Hepatocyte (in vitro differentiated cells): Measurements from ENCODE around the gene PHACTR3. TPM values are rescaled to one million over a fixed set of nuclear protein-coding genes. Genes with fewer than 3 reads are reported as not detected.

Experiments
- DNase-seq: peaks from one replicate; pipeline ENCODE4 v3.0.0-alpha.2; 2016; ENCODE audit warnings: low spot score
- H2AFZ ChIP-seq: fragments of 200-600 bp; sonication (generic); 2 replicates; pipeline ENCODE4 v1.6.0; 2016; ENCODE audit warnings: antibody characterized with exemption, mild to moderate bottlenecking
- H3K27ac ChIP-seq: fragments of 200-600 bp; sonication (generic); 2 replicates; pipeline ENCODE4 v1.5.1; 2016; ENCODE audit warnings: mild to moderate bottlenecking
- H3K27me3 ChIP-seq: fragments of 200-600 bp; sonication (generic); 2 replicates; pipeline ENCODE4 v1.6.1; 2016
- H3K36me3 ChIP-seq: fragments of 200-600 bp; sonication (generic); replicated peaks from 2 replicates; pipeline ENCODE4 v1.5.1; 2016; ENCODE audit warnings: low read depth; ENCODE audit not compliant: insufficient read depth
- H3K4me1 ChIP-seq: fragments of 200-600 bp; sonication (generic); 2 replicates; pipeline ENCODE4 v1.5.1; 2016; ENCODE audit warnings: mild to moderate bottlenecking, moderate library complexity; ENCODE audit not compliant: insufficient read depth
- H3K4me2 ChIP-seq: fragments of 200-600 bp; sonication (generic); 2 replicates; pipeline ENCODE4 v1.6.0; 2016
- H3K4me3 ChIP-seq: fragments of 200-600 bp; sonication (generic); 2 replicates; pipeline ENCODE4 v1.5.1; 2016; ENCODE audit warnings: mild to moderate bottlenecking
- H3K79me2 ChIP-seq: fragments of 200-600 bp; sonication (generic); 2 replicates; pipeline ENCODE4 v1.6.0; 2017; ENCODE audit warnings: mild to moderate bottlenecking
- H3K9me2 ChIP-seq: fragments of 200-600 bp; sonication (generic); replicated peaks from 2 replicates; pipeline ENCODE4 v1.6.0; 2017; ENCODE audit warnings: mild to moderate bottlenecking; ENCODE audit not compliant: insufficient read depth
- H3K9me3 ChIP-seq: fragments of 200-600 bp; sonication (generic); 2 replicates; pipeline ENCODE4 v1.5.1; 2016; ENCODE audit warnings: low read depth, mild to moderate bottlenecking
- H4K20me1 ChIP-seq: fragments of 200-600 bp; sonication (generic); 2 replicates; pipeline ENCODE4 v1.6.0; 2016; ENCODE audit warnings: mild to moderate bottlenecking; ENCODE audit not compliant: insufficient read depth, poor library complexity, severe bottlenecking
- CTCF ChIP-seq: fragments of 200-600 bp; sonication (generic); IDR thresholded peaks from 2 replicates; pipeline ENCODE4 v1.5.1; 2016; ENCODE audit warnings: antibody characterized with exemption, mild to moderate bottlenecking; ENCODE audit not compliant: poor library complexity
- EZH2 ChIP-seq: fragments of 200-600 bp; sonication (generic); IDR thresholded peaks from 2 replicates; pipeline ENCODE4 v1.6.1; 2016; ENCODE audit warnings: antibody characterized with exemption, mild to moderate bottlenecking, borderline replicate concordance
- EZH2phosphoT487 ChIP-seq: fragments of 200-600 bp; sonication (generic); IDR thresholded peaks from one replicate; pipeline ENCODE4 v1.6.1; 2018; ENCODE audit warnings: antibody characterized with exemption, mild to moderate bottlenecking, low read depth, moderate library complexity; ENCODE audit not compliant: unreplicated experiment, severe bottlenecking
- WGBS: methylation state at CpG from one replicate; pipeline ENCODE4 v1.1.6; 2016; ENCODE audit warnings: low lambda C conversion rate; ENCODE audit errors: missing lambda C conversion rate; 5-methylcytosine and 5-hydroxymethylcytosine counted together
- polyA plus RNA-seq: library from polyadenylated mRNA; unstranded; fragments of >200 nt; fragmentation: Nextera tagmentation; extraction: Ambion mirVana; gene quantifications from 2 replicates; pipeline ENCODE4 v1.2.1, GENCODE V29; 2016
- total RNA-seq: library from RNA; depleted of rRNA; stranded (reverse); fragments of >200 nt; gene quantifications from 2 replicates; pipeline ENCODE4 v1.2.3, GENCODE V29; 2014

The PHACTR3 gene
- total and polyA plus RNA-seq, 2 experiments from 2014 or later: 5.2 to 7.5 TPM

- DNase-seq: no peak
- no peaks in the 10 kb centered on the region for H3K9me2 ChIP-seq
- H3K4me1 ChIP-seq: no peaks in the 10 kb centered on the region
- no peaks in the 10 kb centered on the region for H4K20me1 ChIP-seq
- TF ChIP-seq EZH2: no peak
- TF ChIP-seq EZH2phosphoT487: no peak
- no peak for TF ChIP-seq CTCF
- 69% methylated on average over 9 of the region's 9 CpGs for WGBS
- H3K36me3 ChIP-seq: no peaks in the 10 kb centered on the region
- H3K4me3 ChIP-seq: no peak overlapping the region
- H3K79me2 ChIP-seq: no peaks in the 10 kb centered on the region
- H3K9me3 ChIP-seq: no peaks in the 10 kb centered on the region
- no peak overlapping the region for H3K27ac ChIP-seq
- no peaks in the 10 kb centered on the region for H3K27me3 ChIP-seq
- H2AFZ ChIP-seq: no peak overlapping the region
- H3K4me2 ChIP-seq: no peak overlapping the region
These were observed 80.4 kb downstream of the PHACTR3 start for GRCh38 chr20:59684685-59685242.

GRCh38 chr20:59686404-59687346, 82.3 kb downstream of the PHACTR3 start:
- Histone ChIP-seq H3K4me3 (no peak overlapping the region), H3K9me3 (no peaks in the 10 kb centered on the region), H3K9me2 (no peaks in the 10 kb centered on the region), H3K27ac (no peak overlapping the region), H4K20me1 (no peaks in the 10 kb centered on the region), H3K4me1 (no peaks in the 10 kb centered on the region), H3K36me3 (no peaks in the 10 kb centered on the region), H3K79me2 (no peaks in the 10 kb centered on the region), H2AFZ (no peak overlapping the region), H3K27me3 (no peaks in the 10 kb centered on the region), H3K4me2 (no peak overlapping the region)
- TF ChIP-seq EZH2phosphoT487 (no peak), CTCF (no peak), EZH2 (no peak)
- DNase-seq: no peak
- WGBS: 89% methylated on average over 7 of the region's 7 CpGs

GRCh38 chr20:59688356-59688755, 84.0 kb downstream of the PHACTR3 start:
- Histone ChIP-seq H3K4me1 (no peaks in the 10 kb centered on the region), H3K9me2 (no peaks in the 10 kb centered on the region), H3K4me3 (no peak overlapping the region), H2AFZ (no peak overlapping the region), H3K27ac (no peak overlapping the region), H4K20me1 (no peaks in the 10 kb centered on the region), H3K79me2 (no peaks in the 10 kb centered on the region), H3K9me3 (no peaks in the 10 kb centered on the region), H3K27me3 (no peaks in the 10 kb centered on the region), H3K36me3 (no peaks in the 10 kb centered on the region), H3K4me2 (no peak overlapping the region)
- no peak for DNase-seq
- 46% methylated on average over 3 of the region's 3 CpGs for WGBS
- TF ChIP-seq EZH2phosphoT487 (no peak), CTCF (no peak), EZH2 (no peak)
